Measurements from ENCODE around the gene VPS50.

DNA sequence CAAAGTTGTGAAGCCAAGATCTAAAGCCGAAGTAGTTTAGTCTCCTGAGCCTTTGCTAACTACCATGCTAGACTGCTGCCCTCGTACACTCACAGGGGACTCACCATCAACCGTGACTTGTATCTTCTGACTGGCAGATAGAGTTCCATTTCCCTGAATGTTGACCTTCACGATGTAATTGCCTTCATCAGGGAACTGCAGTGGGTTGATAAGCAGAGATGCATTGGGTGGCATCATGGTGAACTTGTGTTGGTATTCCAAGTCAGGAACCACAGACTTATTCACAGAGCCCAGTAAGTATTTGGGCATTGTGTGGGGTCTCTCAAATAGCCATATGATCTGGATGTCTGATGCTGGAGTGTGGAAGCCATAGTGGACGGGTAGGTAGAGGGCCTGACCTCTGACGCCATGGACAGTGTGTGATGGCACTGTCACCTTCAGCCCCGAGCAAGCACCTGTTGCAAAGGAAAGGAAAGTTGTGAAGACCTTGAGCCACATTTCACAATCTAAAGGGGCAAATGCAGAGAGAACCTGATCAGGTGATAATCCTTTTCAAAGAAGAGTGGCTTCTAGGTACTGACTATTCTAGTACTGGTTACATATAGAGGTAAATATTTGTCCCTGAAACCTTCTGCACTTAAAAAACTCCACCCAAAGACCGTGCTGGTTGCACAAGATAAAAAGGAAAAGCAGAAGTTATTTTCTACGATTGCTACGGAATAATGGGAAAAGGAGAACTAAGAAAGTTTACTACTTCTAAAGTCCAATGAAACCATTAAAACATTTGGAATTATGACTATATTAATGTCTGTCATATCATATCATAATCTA lies 13.0 kb upstream of the VPS50 start:
- TF ChIP-seq, protein P1, sequence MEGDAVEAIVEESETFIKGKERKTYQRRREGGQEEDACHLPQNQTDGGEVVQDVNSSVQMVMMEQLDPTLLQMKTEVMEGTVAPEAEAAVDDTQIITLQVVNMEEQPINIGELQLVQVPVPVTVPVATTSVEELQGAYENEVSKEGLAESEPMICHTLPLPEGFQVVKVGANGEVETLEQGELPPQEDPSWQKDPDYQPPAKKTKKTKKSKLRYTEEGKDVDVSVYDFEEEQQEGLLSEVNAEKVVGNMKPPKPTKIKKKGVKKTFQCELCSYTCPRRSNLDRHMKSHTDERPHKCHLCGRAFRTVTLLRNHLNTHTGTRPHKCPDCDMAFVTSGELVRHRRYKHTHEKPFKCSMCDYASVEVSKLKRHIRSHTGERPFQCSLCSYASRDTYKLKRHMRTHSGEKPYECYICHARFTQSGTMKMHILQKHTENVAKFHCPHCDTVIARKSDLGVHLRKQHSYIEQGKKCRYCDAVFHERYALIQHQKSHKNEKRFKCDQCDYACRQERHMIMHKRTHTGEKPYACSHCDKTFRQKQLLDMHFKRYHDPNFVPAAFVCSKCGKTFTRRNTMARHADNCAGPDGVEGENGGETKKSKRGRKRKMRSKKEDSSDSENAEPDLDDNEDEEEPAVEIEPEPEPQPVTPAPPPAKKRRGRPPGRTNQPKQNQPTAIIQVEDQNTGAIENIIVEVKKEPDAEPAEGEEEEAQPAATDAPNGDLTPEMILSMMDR (IDR thresholded peaks at IDR 0.05), result no peak
- TF ChIP-seq POLR2A (IDR thresholded peaks at IDR 0.05), result no peak
- no peak for TF ChIP-seq POLR2AphosphoS5 (IDR thresholded peaks at IDR 0.05)

Data from breast epithelium (tissue), 3 donors.